ENCODE data around the gene MOGAT3. TPM values are rescaled to one million over a fixed set of nuclear protein-coding genes. Genes with fewer than 3 reads are reported as not detected.

MOGAT3 gene
- total RNA-seq, 2 donors from 2014 or later: 1.3 TPM; not detected in 1

DNA sequence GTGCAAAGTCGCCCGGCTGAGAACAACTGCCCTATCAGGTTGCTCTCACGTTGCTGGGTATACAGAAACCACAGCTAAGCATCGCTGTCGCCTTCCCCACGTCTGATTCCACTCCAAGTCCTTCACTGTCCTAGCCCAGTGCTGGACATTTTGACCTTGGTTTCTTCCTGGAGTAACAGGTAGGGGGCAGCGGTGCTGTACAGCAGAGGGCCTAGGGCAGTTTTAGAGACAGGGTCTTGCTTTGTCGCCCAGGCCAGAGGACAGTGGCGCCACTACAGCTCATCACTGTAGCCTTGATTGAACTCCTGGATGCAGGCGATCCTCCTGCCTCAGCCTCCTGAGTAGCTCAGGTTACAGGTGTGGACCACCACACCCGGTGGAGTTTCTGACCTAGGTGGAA, 34.2 kb upstream of the MOGAT3 start:
- Mint-ChIP-seq H3K27me3 (ENCODE audit: insufficient read depth) (no peaks in the 10 kb centered on the region), H3K27ac (peak overlapping the region; percentile 86), H3K36me3 (ENCODE audit: low read depth) (peaks cover 8% of the 10 kb centered on the region), H3K4me3 (no peak overlapping the region), H3K4me1 (peaks cover 18% of the 10 kb centered on the region), H3K9me3 (no peaks in the 10 kb centered on the region)
- WGBS, 2 experiments (ENCODE audit: insufficient coverage in 1 of 2, insufficient read length in 1 of 2): 80 to 83% methylated on average over 9 to 11 of the region's 11 CpGs
- Histone ChIP-seq H3K4me1 (ENCODE audit: control insufficient read depth, insufficient read depth, low read length) (peaks cover 6% of the 10 kb centered on the region), H3K27ac (ENCODE audit: low read depth, low read length) (no peak overlapping the region), H3K9me3 (ENCODE audit: control insufficient read depth, low read length) (no peaks in the 10 kb centered on the region), H3K4me3 (ENCODE audit: low read length) (no peak overlapping the region), H3K36me3 (ENCODE audit: control insufficient read depth, insufficient read depth, low read length) (no peaks in the 10 kb centered on the region), H3K9ac (ENCODE audit: extremely low read depth, low read length, poor library complexity, severe bottlenecking) (no peak overlapping the region), H3K27me3 (ENCODE audit: control insufficient read depth, insufficient read depth, low read length, poor library complexity, severe bottlenecking) (no peaks in the 10 kb centered on the region)
- peak; percentile 83 for DNase-seq
- TF ChIP-seq, protein P1, sequence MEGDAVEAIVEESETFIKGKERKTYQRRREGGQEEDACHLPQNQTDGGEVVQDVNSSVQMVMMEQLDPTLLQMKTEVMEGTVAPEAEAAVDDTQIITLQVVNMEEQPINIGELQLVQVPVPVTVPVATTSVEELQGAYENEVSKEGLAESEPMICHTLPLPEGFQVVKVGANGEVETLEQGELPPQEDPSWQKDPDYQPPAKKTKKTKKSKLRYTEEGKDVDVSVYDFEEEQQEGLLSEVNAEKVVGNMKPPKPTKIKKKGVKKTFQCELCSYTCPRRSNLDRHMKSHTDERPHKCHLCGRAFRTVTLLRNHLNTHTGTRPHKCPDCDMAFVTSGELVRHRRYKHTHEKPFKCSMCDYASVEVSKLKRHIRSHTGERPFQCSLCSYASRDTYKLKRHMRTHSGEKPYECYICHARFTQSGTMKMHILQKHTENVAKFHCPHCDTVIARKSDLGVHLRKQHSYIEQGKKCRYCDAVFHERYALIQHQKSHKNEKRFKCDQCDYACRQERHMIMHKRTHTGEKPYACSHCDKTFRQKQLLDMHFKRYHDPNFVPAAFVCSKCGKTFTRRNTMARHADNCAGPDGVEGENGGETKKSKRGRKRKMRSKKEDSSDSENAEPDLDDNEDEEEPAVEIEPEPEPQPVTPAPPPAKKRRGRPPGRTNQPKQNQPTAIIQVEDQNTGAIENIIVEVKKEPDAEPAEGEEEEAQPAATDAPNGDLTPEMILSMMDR (conservative IDR thresholded peaks at IDR 0.05): peak; percentile 73

DNA sequence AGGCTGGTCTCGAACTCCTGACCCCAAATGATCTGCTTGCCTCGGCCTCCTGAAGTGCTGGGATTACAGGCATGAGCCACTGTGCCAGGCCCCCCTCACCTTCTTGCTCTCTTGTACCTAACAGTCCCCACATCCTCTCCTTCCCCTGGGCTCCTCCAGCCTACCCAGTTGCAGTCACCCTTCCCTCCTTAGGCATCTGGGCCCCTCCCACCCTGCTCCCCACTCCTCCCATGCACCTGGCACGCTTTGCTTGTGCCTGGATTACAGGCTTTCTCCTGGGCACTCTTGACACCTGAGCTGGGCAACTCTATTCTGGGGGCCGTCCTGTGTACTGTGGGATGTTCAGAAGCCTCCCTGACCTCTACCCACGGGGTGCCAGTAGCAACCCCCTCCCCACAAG, 33.8 kb upstream of the MOGAT3 start:
- Mint-ChIP-seq H3K27me3 (ENCODE audit: insufficient read depth) (no peaks in the 10 kb centered on the region), H3K36me3 (ENCODE audit: low read depth) (peaks cover 6% of the 10 kb centered on the region), H3K9me3 (no peaks in the 10 kb centered on the region), H3K4me3 (no peak overlapping the region), H3K27ac (peak overlapping the region; percentile 86), H3K4me1 (peaks cover 18% of the 10 kb centered on the region)
- Histone ChIP-seq H3K4me1 (ENCODE audit: control insufficient read depth, insufficient read depth, low read length) (peaks cover 6% of the 10 kb centered on the region), H3K9me3 (ENCODE audit: control insufficient read depth, low read length) (no peaks in the 10 kb centered on the region), H3K4me3 (ENCODE audit: low read length) (no peak overlapping the region), H3K27ac (ENCODE audit: low read depth, low read length) (no peak overlapping the region), H3K9ac (ENCODE audit: extremely low read depth, low read length, poor library complexity, severe bottlenecking) (no peak overlapping the region), H3K36me3 (ENCODE audit: control insufficient read depth, insufficient read depth, low read length) (no peaks in the 10 kb centered on the region), H3K27me3 (ENCODE audit: control insufficient read depth, insufficient read depth, low read length, poor library complexity, severe bottlenecking) (no peaks in the 10 kb centered on the region)
- DNase-seq: no peak
- 90 to 93% methylated on average over 5 of the region's 5 CpGs for WGBS, 2 experiments (ENCODE audit: insufficient coverage in 1 of 2, insufficient read length in 1 of 2)
- TF ChIP-seq, protein P1 (conservative IDR thresholded peaks at IDR 0.05): no peak

DNA sequence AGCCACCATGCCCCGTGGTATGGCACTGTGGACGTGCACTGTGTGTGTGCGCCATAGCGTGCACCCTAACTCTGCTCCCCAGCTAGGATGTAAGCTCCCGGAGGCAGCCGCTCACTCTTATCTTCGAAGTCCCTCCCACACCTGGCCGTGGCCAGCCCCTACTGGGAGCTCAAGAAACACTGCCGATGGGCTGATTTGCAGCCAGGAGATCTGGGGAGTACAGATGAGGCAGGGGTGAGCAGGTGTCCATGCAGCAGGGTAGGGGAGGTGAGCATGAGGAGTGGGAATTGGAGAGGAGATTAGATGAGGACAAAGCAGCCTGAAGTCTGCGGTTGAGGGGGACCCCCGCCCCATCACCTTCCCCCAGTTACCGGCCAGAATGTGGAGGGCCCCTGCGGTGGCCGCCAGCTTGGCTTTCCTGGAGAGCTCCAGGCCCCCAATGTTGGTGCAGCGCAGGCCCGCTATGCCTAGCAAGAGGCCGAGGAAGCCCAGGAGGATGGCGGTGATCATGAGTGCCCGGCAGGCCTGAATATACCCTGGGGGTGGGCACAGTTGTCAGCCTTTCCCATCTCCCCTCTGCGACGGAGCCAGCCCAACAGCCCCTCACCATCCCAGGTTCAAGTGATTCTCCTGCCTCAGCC, 33.2 kb upstream of the MOGAT3 start:
- 92% methylated on average over 10 to 21 of the region's 21 CpGs for WGBS, 2 experiments (ENCODE audit: insufficient coverage in 1 of 2, insufficient read length in 1 of 2)
- Histone ChIP-seq H3K36me3 (ENCODE audit: control insufficient read depth, insufficient read depth, low read length) (no peaks in the 10 kb centered on the region), H3K4me3 (ENCODE audit: low read length) (no peak overlapping the region), H3K27ac (ENCODE audit: low read depth, low read length) (no peak overlapping the region), H3K4me1 (ENCODE audit: control insufficient read depth, insufficient read depth, low read length) (peaks cover 6% of the 10 kb centered on the region), H3K9me3 (ENCODE audit: control insufficient read depth, low read length) (no peaks in the 10 kb centered on the region), H3K27me3 (ENCODE audit: control insufficient read depth, insufficient read depth, low read length, poor library complexity, severe bottlenecking) (no peaks in the 10 kb centered on the region), H3K9ac (ENCODE audit: extremely low read depth, low read length, poor library complexity, severe bottlenecking) (no peak overlapping the region)
- peaks cover 18% of the 10 kb centered on the region for H3K4me1 Mint-ChIP-seq
- H3K36me3 Mint-ChIP-seq (ENCODE audit: low read depth): peaks cover 9% of the 10 kb centered on the region
- H3K27ac Mint-ChIP-seq: no peak overlapping the region
- no peaks in the 10 kb centered on the region for H3K27me3 Mint-ChIP-seq (ENCODE audit: insufficient read depth)
- no peak for DNase-seq
- H3K4me3 Mint-ChIP-seq: no peak overlapping the region
- H3K9me3 Mint-ChIP-seq: no peaks in the 10 kb centered on the region
- TF ChIP-seq, protein P1 (conservative IDR thresholded peaks at IDR 0.05): no peak
